Measurements from ENCODE around the gene PRX.

Gene PRX

GRCh38 chr19:40392894-40393517 lies 20.2 kb downstream of the PRX start:
- no peaks in the 10 kb centered on the region for H3K9me3 ChIP-seq (replicated peaks; ENCODE audit: low read length)
- no peaks in the 10 kb centered on the region for H3K36me3 ChIP-seq (ENCODE audit: insufficient read depth, low read length)
- H3K4me1 ChIP-seq (ENCODE audit: control insufficient read depth, insufficient read depth, low read length), result no peaks in the 10 kb centered on the region
- no peak overlapping the region for H3K4me3 ChIP-seq (ENCODE audit: low read length)
- no peak overlapping the region for H3K4me2 ChIP-seq (ENCODE audit: low read length)
- no peak overlapping the region for H3K9ac ChIP-seq (ENCODE audit: low read depth, low read length)
- no peaks in the 10 kb centered on the region for H3K27me3 ChIP-seq (ENCODE audit: control insufficient read depth, insufficient read depth, low read length)

- no peak overlapping the region for H3K4me2 ChIP-seq (ENCODE audit: low read length)
- H3K36me3 ChIP-seq (ENCODE audit: insufficient read depth, low read length), result no peaks in the 10 kb centered on the region
- H3K4me3 ChIP-seq (ENCODE audit: low read length), result no peak overlapping the region
- no peaks in the 10 kb centered on the region for H3K4me1 ChIP-seq (ENCODE audit: control insufficient read depth, insufficient read depth, low read length)
- H3K9me3 ChIP-seq (replicated peaks; ENCODE audit: low read length), result no peaks in the 10 kb centered on the region
- H3K27me3 ChIP-seq (ENCODE audit: control insufficient read depth, insufficient read depth, low read length), result no peaks in the 10 kb centered on the region
- H3K9ac ChIP-seq (ENCODE audit: low read depth, low read length), result no peak overlapping the region
Measured at GRCh38 chr19:40392123-40392522, 21.1 kb downstream of the PRX start.

GRCh38 chr19:40390084-40390742 lies 23.0 kb downstream of the PRX start, which contains the start of gene HIPK4:
Gene HIPK4 (minus strand): TSS chr19:40390181. CDS start chr19:40389902, 279 bp downstream.
- Histone ChIP-seq H3K27me3 (ENCODE audit: control insufficient read depth, insufficient read depth, low read length) (no peaks in the 10 kb centered on the region), H3K36me3 (ENCODE audit: insufficient read depth, low read length) (no peaks in the 10 kb centered on the region), H3K9ac (ENCODE audit: low read depth, low read length) (no peak within 1 kb of the TSS), H3K4me1 (ENCODE audit: control insufficient read depth, insufficient read depth, low read length) (no peaks in the 10 kb centered on the region), H3K4me2 (ENCODE audit: low read length) (no peak within 1 kb of the TSS), H3K9me3 (replicated peaks; ENCODE audit: low read length) (no peaks in the 10 kb centered on the region), H3K4me3 (ENCODE audit: low read length) (no peak within 1 kb of the TSS)

GRCh38 chr19:40389404-40390083 lies 23.6 kb downstream of the PRX start:
- Histone ChIP-seq H3K4me3 (ENCODE audit: low read length) (no peak overlapping the region), H3K9me3 (replicated peaks; ENCODE audit: low read length) (no peaks in the 10 kb centered on the region), H3K4me1 (ENCODE audit: control insufficient read depth, insufficient read depth, low read length) (no peaks in the 10 kb centered on the region), H3K36me3 (ENCODE audit: insufficient read depth, low read length) (no peaks in the 10 kb centered on the region), H3K27me3 (ENCODE audit: control insufficient read depth, insufficient read depth, low read length) (peaks cover 2% of the 10 kb centered on the region), H3K9ac (ENCODE audit: low read depth, low read length) (no peak overlapping the region), H3K4me2 (ENCODE audit: low read length) (no peak overlapping the region)

- no peaks in the 10 kb centered on the region for H3K36me3 ChIP-seq (ENCODE audit: insufficient read depth, low read length)
Measured at GRCh38 chr19:40388481-40388880, 24.7 kb downstream of the PRX start.

GRCh38 chr19:40387155-40387554 lies 26.0 kb downstream of the PRX start:
- no peak overlapping the region for H3K9ac ChIP-seq (ENCODE audit: low read depth, low read length)
- H3K36me3 ChIP-seq (ENCODE audit: insufficient read depth, low read length), result no peaks in the 10 kb centered on the region
- no peak overlapping the region for H3K4me3 ChIP-seq (ENCODE audit: low read length)
- no peaks in the 10 kb centered on the region for H3K4me1 ChIP-seq (ENCODE audit: control insufficient read depth, insufficient read depth, low read length)
- H3K27me3 ChIP-seq (ENCODE audit: control insufficient read depth, insufficient read depth, low read length), result peaks cover 2% of the 10 kb centered on the region
- no peaks in the 10 kb centered on the region for H3K9me3 ChIP-seq (replicated peaks; ENCODE audit: low read length)
- no peak overlapping the region for H3K4me2 ChIP-seq (ENCODE audit: low read length)

More at GRCh38 chr19:40388481-40388880, 24.7 kb downstream of the PRX start:
- Histone ChIP-seq H3K4me1 (ENCODE audit: control insufficient read depth, insufficient read depth, low read length) (no peaks in the 10 kb centered on the region), H3K4me2 (ENCODE audit: low read length) (no peak overlapping the region), H3K4me3 (ENCODE audit: low read length) (no peak overlapping the region), H3K9ac (ENCODE audit: low read depth, low read length) (no peak overlapping the region), H3K27me3 (ENCODE audit: control insufficient read depth, insufficient read depth, low read length) (peaks cover 2% of the 10 kb centered on the region), H3K9me3 (replicated peaks; ENCODE audit: low read length) (no peaks in the 10 kb centered on the region)

GRCh38 chr19:40383668-40384248 lies 29.4 kb downstream of the PRX start:
- H3K4me2 ChIP-seq (ENCODE audit: low read length), result no peak overlapping the region
- H3K9me3 ChIP-seq (replicated peaks; ENCODE audit: low read length), result no peaks in the 10 kb centered on the region
- H3K9ac ChIP-seq (ENCODE audit: low read depth, low read length), result no peak overlapping the region
- H3K27me3 ChIP-seq (ENCODE audit: control insufficient read depth, insufficient read depth, low read length), result peaks cover 2% of the 10 kb centered on the region
- H3K4me1 ChIP-seq (ENCODE audit: control insufficient read depth, insufficient read depth, low read length), result no peaks in the 10 kb centered on the region
- no peak overlapping the region for H3K4me3 ChIP-seq (ENCODE audit: low read length)
- H3K36me3 ChIP-seq (ENCODE audit: insufficient read depth, low read length), result no peaks in the 10 kb centered on the region

- peaks cover 4% of the 10 kb centered on the region for H3K36me3 ChIP-seq (ENCODE audit: insufficient read depth, low read length)
Measured at GRCh38 chr19:40381321-40381720, 31.9 kb downstream of the PRX start.

GRCh38 chr19:40380199-40381037 lies 32.8 kb downstream of the PRX start:
- Histone ChIP-seq H3K27me3 (ENCODE audit: control insufficient read depth, insufficient read depth, low read length) (peaks cover 2% of the 10 kb centered on the region), H3K4me3 (ENCODE audit: low read length) (no peak overlapping the region), H3K4me1 (ENCODE audit: control insufficient read depth, insufficient read depth, low read length) (no peaks in the 10 kb centered on the region), H3K9me3 (replicated peaks; ENCODE audit: low read length) (no peaks in the 10 kb centered on the region), H3K4me2 (ENCODE audit: low read length) (no peak overlapping the region), H3K9ac (ENCODE audit: low read depth, low read length) (no peak overlapping the region), H3K36me3 (ENCODE audit: insufficient read depth, low read length) (peaks cover 4% of the 10 kb centered on the region)

More at GRCh38 chr19:40381321-40381720, 31.9 kb downstream of the PRX start:
- H3K9ac ChIP-seq (ENCODE audit: low read depth, low read length), result no peak overlapping the region
- no peak overlapping the region for H3K4me3 ChIP-seq (ENCODE audit: low read length)
- H3K4me1 ChIP-seq (ENCODE audit: control insufficient read depth, insufficient read depth, low read length), result no peaks in the 10 kb centered on the region
- H3K4me2 ChIP-seq (ENCODE audit: low read length), result no peak overlapping the region
- H3K9me3 ChIP-seq (replicated peaks; ENCODE audit: low read length), result no peaks in the 10 kb centered on the region
- H3K27me3 ChIP-seq (ENCODE audit: control insufficient read depth, insufficient read depth, low read length), result peaks cover 2% of the 10 kb centered on the region

- Histone ChIP-seq H3K4me3 (ENCODE audit: low read length) (no peak overlapping the region), H3K9me3 (replicated peaks; ENCODE audit: low read length) (no peaks in the 10 kb centered on the region), H3K27me3 (ENCODE audit: control insufficient read depth, insufficient read depth, low read length) (no peaks in the 10 kb centered on the region), H3K4me1 (ENCODE audit: control insufficient read depth, insufficient read depth, low read length) (no peaks in the 10 kb centered on the region), H3K9ac (ENCODE audit: low read depth, low read length) (no peak overlapping the region), H3K36me3 (ENCODE audit: insufficient read depth, low read length) (peaks cover 4% of the 10 kb centered on the region), H3K4me2 (ENCODE audit: low read length) (no peak overlapping the region)
Measured at GRCh38 chr19:40379446-40380198, 33.6 kb downstream of the PRX start.
